Measurements from ENCODE around the gene TSC22D3. TPM values are rescaled to one million over a fixed set of nuclear protein-coding genes. Genes with fewer than 3 reads are reported as not detected.
"Not testable (repeated sequence)": the region's sequence is repeated elsewhere in the genome, so short reads cannot be mapped to it uniquely, and the experiment has no call there.

Gene TSC22D3
- polyA plus RNA-seq (ENCODE audit: low read depth in 6 of 6): 1,000 to 10,000 TPM in 5 of 6 donors, 100 to 1,000 TPM in 1; 962 to 3,491 (median 1,874) TPM

DNA sequence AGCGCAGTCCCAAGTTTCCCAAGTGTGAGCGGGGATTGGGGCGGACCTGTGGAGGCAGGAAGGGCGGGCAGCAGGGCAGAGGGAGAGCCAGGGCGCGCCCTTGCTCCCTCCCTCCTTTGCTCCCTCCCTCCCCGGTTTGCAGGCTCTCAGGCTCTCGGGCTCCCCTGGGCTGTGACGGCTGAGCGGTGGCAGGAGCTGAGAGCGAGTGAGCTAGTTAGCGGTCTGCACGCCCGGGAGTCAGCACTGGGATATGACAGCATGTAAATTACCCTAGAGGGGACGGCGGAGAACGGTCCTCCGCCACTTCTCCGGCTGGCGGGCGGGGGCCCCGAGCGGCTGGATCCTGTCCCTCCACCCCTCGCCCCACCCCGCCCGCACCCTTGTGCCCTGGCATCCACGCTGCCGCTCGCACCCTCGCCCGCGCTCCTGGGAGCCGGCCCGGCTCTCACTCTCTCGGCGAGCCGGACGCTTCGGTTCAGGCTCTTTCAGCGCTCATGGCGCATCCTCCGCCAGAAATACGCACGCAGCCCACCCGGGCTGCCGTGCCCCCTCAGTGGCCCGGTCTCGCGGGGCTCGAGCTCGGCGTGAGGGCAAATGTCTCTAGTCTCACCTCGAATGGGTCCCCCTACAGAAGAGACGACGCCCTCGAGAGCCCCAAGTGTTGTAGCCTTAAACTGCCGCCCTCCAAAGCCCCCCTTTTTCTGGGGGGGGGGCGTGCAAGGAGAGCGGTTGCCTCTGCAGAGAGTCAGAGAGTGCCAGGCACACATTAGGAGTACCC is at the start of gene TSC22D3:
TSC22D3 (minus strand) TSS at position 54 of the 778 bp plus-strand sequence. CDS start 368 bp downstream, outside the sequence.
- Mint-ChIP-seq H3K4me1 (peaks cover 13 to 20% (median 15%) of the 10 kb centered on the region in 3 donors), H3K27me3 (peaks cover 0 to 15% (median 0%) of the 10 kb centered on the region in 3 donors)

DNA sequence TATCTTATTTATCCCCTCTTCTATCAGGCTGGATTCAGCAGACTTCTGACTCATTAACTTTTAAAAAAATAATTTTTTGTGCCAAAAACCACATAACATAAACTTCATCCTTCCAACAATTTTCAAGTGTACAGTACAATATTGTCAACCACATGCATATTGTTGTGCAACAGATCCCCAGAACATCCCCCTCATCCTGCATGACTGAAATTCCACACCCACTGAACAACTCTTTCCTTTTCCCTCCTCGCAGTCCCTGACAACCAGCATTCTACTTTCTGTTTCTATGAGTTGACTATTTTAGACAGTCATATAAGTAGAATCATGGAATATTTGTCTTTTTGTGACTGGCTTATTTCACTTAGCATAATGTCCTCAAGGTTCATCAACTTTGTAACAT is 47.9 kb upstream of the TSC22D3 start:
- Mint-ChIP-seq H3K27me3 (peaks cover 21 to 40% (median 40%) of the 10 kb centered on the region in 3 donors), H3K9me3 (peaks cover 4 to 13% (median 8%) of the 10 kb centered on the region in 7 donors), H3K27ac (no peak overlapping the region), H3K4me1 (peaks cover 9 to 10% (median 10%) of the 10 kb centered on the region in 3 donors), H3K36me3 (no peaks in the 10 kb centered on the region), H3K4me3 (no peak overlapping the region)
- no peak for ATAC-seq (ENCODE audit: low read depth in 2 of 2)
- no peak for DNase-seq

More for the DNA sequence above, at the start of gene TSC22D3:
- Mint-ChIP-seq H3K36me3 (no peaks in the 10 kb centered on the region), H3K4me3 (peak within 1 kb of the TSS; percentile 79 to 97 (median 92)), H3K27ac (peak within 1 kb of the TSS; percentile 6 to 95 (median 77)), H3K9me3 (peaks cover 0 to 2% (median 0%) of the 10 kb centered on the region in 7 donors)
- DNase-seq: peak; percentile 43
- peak; percentile 70 to 74 for ATAC-seq (ENCODE audit: low read depth in 2 of 2)

DNA sequence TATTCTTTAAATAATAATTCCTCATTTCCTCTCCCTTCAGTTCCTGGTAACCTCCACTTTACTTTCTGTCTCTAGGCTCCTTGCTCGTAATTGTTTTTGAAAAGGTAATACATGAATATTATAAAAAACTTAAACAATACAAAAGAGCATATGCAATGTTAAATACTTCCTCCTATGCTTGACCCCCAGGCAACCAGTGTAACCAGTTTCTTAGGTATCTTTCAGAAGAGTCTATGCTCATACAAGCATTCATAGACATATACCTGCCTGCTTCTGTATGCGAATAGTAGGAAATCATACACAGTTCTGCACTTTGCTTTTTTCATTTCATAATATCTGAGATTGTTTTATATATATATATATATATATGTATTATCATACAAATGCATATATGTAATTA is 47.5 kb upstream of the TSC22D3 start:
- Mint-ChIP-seq H3K4me3 (no peak overlapping the region), H3K27me3 (peaks cover 21 to 37% (median 36%) of the 10 kb centered on the region in 3 donors)
- DNase-seq: no peak

DNA sequence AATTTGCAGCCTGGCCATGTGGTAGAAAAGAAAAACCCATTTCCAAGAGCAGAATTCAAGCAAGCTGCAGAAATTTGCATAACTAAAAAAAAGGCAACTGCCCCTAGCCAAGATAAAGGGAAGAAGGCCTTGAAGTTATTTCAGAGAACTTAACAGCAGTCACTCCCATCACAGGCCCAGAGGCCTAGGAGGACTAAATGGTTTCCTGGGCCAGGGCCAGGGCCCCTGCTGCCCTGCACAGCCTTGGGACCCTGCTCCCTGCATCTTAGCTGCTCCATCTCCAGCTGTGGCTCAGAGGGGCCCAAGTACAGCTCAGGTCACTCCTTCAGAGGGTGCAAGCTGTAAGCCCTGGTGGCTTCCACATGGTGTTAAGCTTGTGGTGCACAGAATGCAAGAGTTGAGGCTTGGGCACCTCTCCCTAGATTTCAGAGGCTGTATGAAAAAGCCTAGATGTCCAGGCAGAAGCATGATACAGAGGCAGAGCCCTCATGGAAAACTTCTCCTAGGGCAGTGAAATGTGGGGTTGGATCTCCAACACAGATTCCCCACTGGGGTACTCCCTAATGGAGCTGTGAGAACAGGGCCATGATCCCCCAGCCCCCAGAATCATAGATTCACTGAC is 43.4 kb upstream of the TSC22D3 start:
- Mint-ChIP-seq H3K9me3 (peaks cover 1 to 13% (median 4%) of the 10 kb centered on the region in 7 donors), H3K27me3 (peaks cover 7 to 9% (median 8%) of the 10 kb centered on the region in 3 donors), H3K36me3 (no peaks in the 10 kb centered on the region), H3K4me1 (no peaks in the 10 kb centered on the region), H3K4me3 (no peak overlapping the region), H3K27ac (no peak overlapping the region)
- DNase-seq: no peak
- no peak for ATAC-seq (ENCODE audit: low read depth in 2 of 2)

More for the DNA sequence above, 47.5 kb upstream of the TSC22D3 start:
- H3K9me3 Mint-ChIP-seq: peaks cover 4 to 13% (median 7%) of the 10 kb centered on the region in 7 donors
- H3K27ac Mint-ChIP-seq: no peak overlapping the region
- H3K36me3 Mint-ChIP-seq: no peaks in the 10 kb centered on the region
- ATAC-seq (ENCODE audit: low read depth in 2 of 2): no peak
- H3K4me1 Mint-ChIP-seq: peaks cover 9 to 10% (median 10%) of the 10 kb centered on the region in 3 donors

DNA sequence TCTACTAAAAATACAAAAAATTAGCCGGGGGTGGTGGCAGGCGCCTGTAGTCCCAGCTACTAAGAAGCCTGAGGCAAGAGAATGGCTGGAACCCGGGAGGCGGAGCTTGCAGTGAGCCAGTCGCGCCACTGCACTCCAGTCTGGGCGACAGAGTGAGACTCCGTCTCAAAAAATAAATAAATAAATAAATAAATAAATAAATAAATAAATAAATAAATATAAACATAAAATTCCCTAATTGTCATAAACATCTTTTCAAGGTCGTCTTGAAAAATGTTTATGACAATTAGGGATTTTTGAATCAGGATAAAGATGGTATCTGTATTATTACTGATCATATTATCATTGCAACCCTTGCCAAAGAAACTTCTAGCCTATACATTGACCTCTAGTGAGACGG is 34.5 kb upstream of the TSC22D3 start:
- H3K9me3 Mint-ChIP-seq; H3K4me1 Mint-ChIP-seq; H3K4me3 Mint-ChIP-seq; H3K36me3 Mint-ChIP-seq; DNase-seq; ATAC-seq (ENCODE audit: low read depth in 2 of 2); H3K27ac Mint-ChIP-seq: not testable (repeated sequence)
- peaks cover 17 to 39% (median 33%) of the 10 kb centered on the region in 3 donors for H3K27me3 Mint-ChIP-seq

DNA sequence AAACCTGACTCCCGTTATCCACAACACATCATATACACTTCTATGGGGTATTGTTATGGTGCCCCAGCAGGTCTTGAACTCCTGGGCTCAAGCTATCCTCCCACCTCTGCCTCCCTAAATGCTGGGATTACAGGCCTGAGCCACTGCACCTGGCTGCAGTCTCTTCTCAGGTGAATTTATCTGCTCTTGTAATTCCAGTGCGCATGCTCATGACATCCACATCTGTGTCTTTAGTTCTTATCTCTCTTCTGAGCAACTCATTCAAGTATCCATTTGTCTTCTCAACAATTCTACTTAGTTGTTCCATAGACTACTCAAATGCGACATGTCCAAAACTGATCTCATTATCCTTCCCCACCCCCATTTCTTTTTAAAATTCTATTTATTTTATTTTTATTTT is 29.6 kb upstream of the TSC22D3 start:
- ATAC-seq (ENCODE audit: low read depth in 2 of 2) (no peak), DNase-seq (no peak)
- Mint-ChIP-seq H3K27ac (no peak overlapping the region), H3K27me3 (peaks cover 5 to 20% (median 7%) of the 10 kb centered on the region in 3 donors), H3K4me1 (no peaks in the 10 kb centered on the region), H3K36me3 (peaks cover 0 to 7% of the 10 kb centered on the region in 2 donors), H3K4me3 (no peak overlapping the region), H3K9me3 (peaks cover 0 to 24% (median 11%) of the 10 kb centered on the region in 7 donors)

DNA sequence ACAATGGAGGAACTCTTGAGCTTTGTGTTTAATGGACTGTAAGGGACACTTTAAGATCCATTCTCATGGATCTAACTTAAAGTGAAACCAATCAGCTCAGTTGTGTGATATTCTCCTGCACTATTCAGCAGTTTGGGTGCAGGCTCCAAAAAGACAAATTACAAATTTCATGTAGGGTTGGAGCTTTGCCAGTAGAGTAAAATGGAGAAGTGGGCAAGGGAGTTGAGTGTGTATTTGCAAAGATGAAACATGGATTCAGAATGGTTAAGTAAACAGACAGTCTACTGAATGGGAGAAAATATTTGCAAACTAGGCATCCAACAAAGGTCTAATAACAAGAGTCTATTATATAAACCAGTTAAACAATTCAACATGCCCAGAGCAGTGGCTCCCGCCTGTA is 28.8 kb upstream of the TSC22D3 start:
- Mint-ChIP-seq H3K9me3 (peaks cover 0 to 24% (median 11%) of the 10 kb centered on the region in 7 donors), H3K4me1 (no peaks in the 10 kb centered on the region), H3K4me3 (no peak overlapping the region), H3K27ac (no peak overlapping the region), H3K27me3 (peaks cover 5 to 20% (median 12%) of the 10 kb centered on the region in 3 donors), H3K36me3 (peaks cover 0 to 7% of the 10 kb centered on the region in 2 donors)
- ATAC-seq (ENCODE audit: low read depth in 2 of 2): no peak
- DNase-seq: no peak

DNA sequence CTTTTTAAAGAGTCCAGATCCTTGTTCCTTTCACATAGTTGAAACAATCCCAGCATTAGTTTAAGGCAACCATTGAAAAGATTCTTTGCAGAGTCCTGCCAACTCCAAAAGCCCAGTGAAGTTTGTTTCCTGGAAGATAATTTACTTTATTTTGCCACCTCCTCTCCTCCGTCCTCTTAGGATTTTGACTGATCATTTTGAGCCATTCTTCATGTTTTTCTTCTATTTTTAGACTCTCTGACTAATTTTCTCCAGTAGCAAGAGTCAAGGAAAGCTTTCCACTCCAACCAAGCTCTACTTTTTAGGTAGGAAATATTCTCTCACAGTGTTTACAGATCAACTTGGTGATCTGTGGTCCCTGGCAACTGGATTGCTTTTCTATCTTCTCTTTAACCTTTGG is 12.2 kb upstream of the TSC22D3 start:
- Mint-ChIP-seq H3K4me1 (no peaks in the 10 kb centered on the region), H3K4me3 (no peak overlapping the region), H3K9me3 (no peaks in the 10 kb centered on the region), H3K27ac (no peak overlapping the region), H3K27me3 (peaks cover 6 to 11% (median 8%) of the 10 kb centered on the region in 3 donors), H3K36me3 (no peaks in the 10 kb centered on the region)
- no peak for DNase-seq
- ATAC-seq (ENCODE audit: low read depth in 2 of 2): no peak

DNA sequence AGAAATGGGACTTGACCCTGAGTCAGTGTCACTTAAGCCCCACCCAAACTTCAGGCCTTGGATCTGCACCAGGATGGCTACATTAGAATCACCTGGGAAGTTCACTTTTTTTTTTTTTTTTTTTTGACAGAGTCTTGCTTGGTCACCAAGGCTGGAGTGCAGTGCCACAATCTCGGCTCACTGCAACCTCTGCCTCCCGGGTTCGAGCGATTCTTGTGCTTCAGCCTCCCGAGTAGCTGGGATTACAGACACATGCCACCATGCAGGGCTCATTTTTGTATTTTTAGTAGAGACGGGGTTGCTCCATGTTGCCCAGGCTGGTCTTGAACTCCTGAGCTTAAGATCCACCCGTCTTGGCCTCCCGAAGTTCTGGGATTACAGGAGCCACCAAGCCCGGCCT is 4.9 kb upstream of the TSC22D3 start:
- H3K4me1 Mint-ChIP-seq: peaks cover 10 to 15% (median 13%) of the 10 kb centered on the region in 3 donors
- DNase-seq: no peak
- no peak overlapping the region for H3K27ac Mint-ChIP-seq
- peaks cover 0 to 15% (median 5%) of the 10 kb centered on the region in 3 donors for H3K27me3 Mint-ChIP-seq
- H3K4me3 Mint-ChIP-seq: no peak overlapping the region
- no peaks in the 10 kb centered on the region for H3K36me3 Mint-ChIP-seq
- no peak for ATAC-seq (ENCODE audit: low read depth in 2 of 2)
- peaks cover 0 to 2% (median 0%) of the 10 kb centered on the region in 7 donors for H3K9me3 Mint-ChIP-seq

DNA sequence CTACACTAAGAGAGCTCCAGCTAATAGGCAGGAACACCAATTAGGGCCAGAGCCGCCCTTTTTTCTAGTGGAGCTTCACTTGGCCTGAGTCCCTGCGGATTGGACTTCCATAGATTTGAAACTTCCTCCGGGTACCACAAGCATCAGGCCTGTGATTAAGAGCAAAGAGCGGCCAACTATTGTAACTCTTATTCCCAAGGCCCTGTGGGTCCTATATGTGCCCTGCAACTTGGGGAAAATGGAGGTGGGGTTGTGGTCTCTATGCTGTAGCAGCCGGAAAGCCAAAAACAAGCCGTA is 1.9 kb upstream of the TSC22D3 start, which contains the start of gene NCBP2L:
NCBP2L (plus strand) TSS at position 198 of the 297 bp plus-strand sequence. CDS start 16,488 bp downstream, outside the sequence.
- Mint-ChIP-seq H3K4me3 (peak within 1 kb of the TSS; percentile 79 to 97 (median 92)), H3K36me3 (no peaks in the 10 kb centered on the region), H3K4me1 (peaks cover 13 to 20% (median 15%) of the 10 kb centered on the region in 3 donors), H3K27me3 (peaks cover 0 to 15% (median 0%) of the 10 kb centered on the region in 3 donors), H3K27ac (peak within 1 kb of the TSS; percentile 29 to 95 (median 77)), H3K9me3 (peaks cover 0 to 2% (median 0%) of the 10 kb centered on the region in 7 donors)
- ATAC-seq (ENCODE audit: low read depth in 2 of 2) (no peak), DNase-seq (no peak)

DNA sequence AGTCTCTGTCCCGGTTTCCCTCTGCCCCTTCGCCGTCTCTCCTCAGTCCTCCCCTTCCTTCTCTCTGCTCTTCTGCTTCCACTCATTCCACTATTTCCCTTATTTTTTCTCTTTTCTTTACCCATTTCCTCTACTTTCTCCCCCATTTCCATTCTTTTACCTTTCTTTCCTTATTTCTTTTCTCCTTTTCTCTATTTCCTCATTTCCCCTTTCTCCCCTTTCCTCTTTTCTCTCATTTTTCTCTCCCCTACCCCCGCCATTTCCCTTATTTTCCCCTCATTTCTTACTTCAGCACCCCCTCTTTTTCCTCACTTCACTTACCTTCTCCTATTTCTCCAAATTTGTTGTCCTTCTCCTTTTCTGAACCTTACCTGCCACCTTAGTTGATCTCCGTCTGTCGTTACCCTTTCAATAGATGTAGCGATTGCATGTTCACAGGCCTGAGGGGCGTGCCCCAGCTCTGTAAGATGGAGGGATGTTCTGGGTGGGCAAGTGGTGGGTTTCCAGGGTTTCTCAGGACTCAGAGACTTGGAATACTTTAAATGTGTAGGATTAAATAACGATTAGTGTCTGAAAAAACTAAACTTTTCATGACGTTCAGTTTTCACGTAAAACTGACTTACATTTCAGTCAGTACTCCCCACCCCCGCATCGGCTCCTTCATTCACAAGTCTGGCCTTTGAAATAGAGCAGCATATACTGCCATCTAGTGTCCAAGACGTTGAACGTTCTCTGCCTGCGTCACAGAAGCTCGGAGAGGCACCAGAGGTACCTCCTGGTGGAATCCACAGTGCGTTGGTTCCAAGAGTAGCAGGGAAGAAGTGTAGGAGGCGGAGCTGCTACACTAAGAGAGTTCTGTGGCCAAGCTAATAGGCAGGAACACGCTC is 1.3 kb upstream of the TSC22D3 start:
- DNase-seq (peak; percentile 75), ATAC-seq (ENCODE audit: low read depth in 2 of 2) (peak; percentile 64 to 73)
- Mint-ChIP-seq H3K27ac (peak overlapping the region; percentile 29 to 95 (median 77)), H3K27me3 (peaks cover 0 to 15% (median 0%) of the 10 kb centered on the region in 3 donors), H3K36me3 (no peaks in the 10 kb centered on the region), H3K4me1 (peaks cover 13 to 20% (median 15%) of the 10 kb centered on the region in 3 donors), H3K9me3 (peaks cover 0 to 2% (median 0%) of the 10 kb centered on the region in 7 donors), H3K4me3 (peak overlapping the region; percentile 79 to 97 (median 92))

DNA sequence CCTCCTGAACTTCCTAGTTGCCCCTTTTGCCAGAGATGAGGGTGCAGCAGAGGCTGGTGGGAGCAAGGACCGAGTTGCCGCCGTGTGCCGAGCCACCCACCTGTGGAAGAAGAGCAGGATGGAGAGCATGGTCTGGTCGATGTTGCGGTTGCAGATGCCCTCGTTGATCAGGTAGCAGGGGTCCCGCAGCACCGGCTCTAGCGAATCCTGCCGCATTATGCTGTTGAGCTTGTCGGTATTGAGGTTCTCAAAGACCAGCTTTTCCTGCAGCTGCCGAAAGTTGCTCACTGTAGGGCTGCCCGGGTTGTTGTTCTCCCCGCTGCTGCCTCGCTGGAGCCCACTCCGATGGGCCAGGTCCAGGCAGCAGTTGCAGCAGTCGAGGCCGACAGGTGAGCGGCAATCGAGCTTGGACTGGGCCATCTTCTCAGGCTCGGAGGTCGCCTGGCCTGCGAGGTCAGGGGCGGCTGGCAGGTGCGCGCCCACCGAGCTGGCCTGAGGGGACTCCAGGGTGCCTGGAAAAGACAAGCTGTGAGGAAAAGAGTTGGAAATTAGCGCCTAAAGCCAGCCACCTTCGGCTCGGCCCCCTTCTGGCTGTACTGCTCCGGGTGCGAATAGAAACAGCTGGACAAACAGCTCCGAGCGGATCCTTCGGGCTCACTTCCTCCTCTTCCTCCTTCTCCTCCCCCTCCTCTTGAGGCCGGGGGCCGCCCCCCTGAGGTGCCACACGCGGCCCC is 420 bp downstream of the TSC22D3 start:
- peaks cover 0 to 15% (median 0%) of the 10 kb centered on the region in 3 donors for H3K27me3 Mint-ChIP-seq
- ATAC-seq (ENCODE audit: low read depth in 2 of 2) (peak; percentile 2 to 3), DNase-seq (peak; percentile 4)
- H3K9me3 Mint-ChIP-seq: peaks cover 0 to 2% (median 0%) of the 10 kb centered on the region in 7 donors
- H3K4me1 Mint-ChIP-seq: peaks cover 13 to 20% (median 15%) of the 10 kb centered on the region in 3 donors
- H3K4me3 Mint-ChIP-seq: peak overlapping the region; percentile 75 to 97 (median 90)
- no peaks in the 10 kb centered on the region for H3K36me3 Mint-ChIP-seq
- peak overlapping the region in 1 of 6 donors; percentile 79 for H3K27ac Mint-ChIP-seq
